ENCODE results near the gene ASIC2. TPM values are rescaled to one million over a fixed set of nuclear protein-coding genes. Genes with fewer than 3 reads are reported as not detected.
A peak's percentile ranks its signal among the peaks of the same experiment; 100 is the strongest.

The ASIC2 gene
- total RNA-seq, result under 1 TPM in 2 of 3 donors, not detected in 1; 0.15 to 0.16 TPM

GRCh38 chr17:33292981-33293867, at the start of gene ASIC2:
TSS of gene ASIC2 (minus strand) at chr17:33293295.
- no peak for DNase-seq (ENCODE audit: low spot score in 2 of 2)

GRCh38 chr17:33342025-33342424, 48.9 kb upstream of the ASIC2 start:
- intact Hi-C loops (cut with DNase I; ENCODE audit: low total_unique reads), result no loop called here
- Histone ChIP-seq H3K4me1 (no peaks in the 10 kb centered on the region), H3K27me3 (peaks cover 0 to 19% of the 10 kb centered on the region in 2 donors), H3K4me3 (no peak overlapping the region), H3K36me3 (no peaks in the 10 kb centered on the region), H3K9me3 (no peaks in the 10 kb centered on the region), H3K27ac (no peak overlapping the region)
- no peak for DNase-seq (ENCODE audit: low spot score in 2 of 2)
- TF ChIP-seq POLR2AphosphoS5 (IDR thresholded peaks at IDR 0.05) (no peak), CTCF (IDR thresholded peaks at IDR 0.05) (no peak), POLR2A (IDR thresholded peaks at IDR 0.05) (no peak)

More at GRCh38 chr17:33292981-33293867, at the start of gene ASIC2:
- H3K4me3 ChIP-seq, result peak within 1 kb of the TSS; percentile 21 to 60 (median 42)
- no peaks in the 10 kb centered on the region for H3K9me3 ChIP-seq
- H3K36me3 ChIP-seq, result no peaks in the 10 kb centered on the region
- intact Hi-C loops (cut with DNase I; ENCODE audit: low total_unique reads), result no loop called here
- TF ChIP-seq POLR2AphosphoS5 (IDR thresholded peaks at IDR 0.05), result no peak
- TF ChIP-seq POLR2A (IDR thresholded peaks at IDR 0.05), result no peak
- no peak for TF ChIP-seq CTCF (IDR thresholded peaks at IDR 0.05)
- H3K27me3 ChIP-seq, result peaks cover 0 to 44% of the 10 kb centered on the region in 2 donors
- peaks cover 5 to 6% of the 10 kb centered on the region in 2 donors for H3K4me1 ChIP-seq
- H3K27ac ChIP-seq, result no peak within 1 kb of the TSS

- Histone ChIP-seq H3K4me3 (no peak overlapping the region), H3K9me3 (no peaks in the 10 kb centered on the region), H3K4me1 (no peaks in the 10 kb centered on the region), H3K27me3 (peaks cover 0 to 13% of the 10 kb centered on the region in 2 donors), H3K27ac (no peak overlapping the region), H3K36me3 (no peaks in the 10 kb centered on the region)
- intact Hi-C loops (cut with DNase I; ENCODE audit: low total_unique reads), result no loop called here
- TF ChIP-seq POLR2AphosphoS5 (IDR thresholded peaks at IDR 0.05), result no peak
- TF ChIP-seq CTCF (IDR thresholded peaks at IDR 0.05), result no peak
- no peak for TF ChIP-seq POLR2A (IDR thresholded peaks at IDR 0.05)
- no peak for DNase-seq (ENCODE audit: low spot score in 2 of 2)
Measured at GRCh38 chr17:33338242-33338641, 45.1 kb upstream of the ASIC2 start.

GRCh38 chr17:33335491-33336173, 42.5 kb upstream of the ASIC2 start:
- no peak overlapping the region for H3K27ac ChIP-seq
- DNase-seq (ENCODE audit: low spot score in 2 of 2), result no peak
- intact Hi-C loops (cut with DNase I; ENCODE audit: low total_unique reads), result no loop called here

More at GRCh38 chr17:33335491-33336173, 42.5 kb upstream of the ASIC2 start:
- Histone ChIP-seq H3K9me3 (no peaks in the 10 kb centered on the region), H3K4me1 (no peaks in the 10 kb centered on the region), H3K36me3 (no peaks in the 10 kb centered on the region), H3K27me3 (peaks cover 0 to 13% of the 10 kb centered on the region in 2 donors), H3K4me3 (no peak overlapping the region)
- no peak for TF ChIP-seq CTCF (IDR thresholded peaks at IDR 0.05)
- no peak for TF ChIP-seq POLR2AphosphoS5 (IDR thresholded peaks at IDR 0.05)
- no peak for TF ChIP-seq POLR2A (IDR thresholded peaks at IDR 0.05)
